Activated naive CD4-positive, alpha-beta T cell treated with anti-CD3 and anti-CD28 coated beads, Interleukin-2, amount 50 U/mL, for 72 hours (primary cell): Measurements from ENCODE around the gene NUDT19. TPM values are rescaled to one million over a fixed set of nuclear protein-coding genes. Genes with fewer than 3 reads are reported as not detected.

Experiments used
- ATAC-seq, 2 donors: fragments of 150-1000 bp; cut with Tn5 transposase; 2 replicates each; pipeline ENCODE4 v1.10.0; 2021; ENCODE audit warnings: mild to moderate bottlenecking in 2 of 2, moderate library complexity in 2 of 2
- DNase-seq, 2 donors: peaks; one replicate each; pipeline ENCODE4 v3.0.0; 2021 to 2022; ENCODE audit warnings: low spot score in 2 of 2
- H3K27ac Mint-ChIP-seq, 2 donors: one replicate each; pipeline ENCODE4 v1.8.0; 2022; ENCODE audit warnings: mild to moderate bottlenecking in 2 of 2, mixed read lengths in 2 of 2
- H3K36me3 Mint-ChIP-seq, 2 donors: one replicate each; pipeline ENCODE4 v1.8.0; 2022; ENCODE audit warnings: mixed read lengths in 2 of 2
- H3K9me3 Mint-ChIP-seq, 2 donors: one replicate each; pipeline ENCODE4 v1.8.0; 2022; ENCODE audit warnings: mixed read lengths in 2 of 2
- total RNA-seq, 2 donors: library from RNA; stranded (reverse); gene quantifications; one replicate each; pipeline ENCODE4 v1.2.3, GENCODE V29; 2022

Gene NUDT19
- total RNA-seq, 2 donors from 2014 or later, result 10.1 to 15.9 TPM

DNA sequence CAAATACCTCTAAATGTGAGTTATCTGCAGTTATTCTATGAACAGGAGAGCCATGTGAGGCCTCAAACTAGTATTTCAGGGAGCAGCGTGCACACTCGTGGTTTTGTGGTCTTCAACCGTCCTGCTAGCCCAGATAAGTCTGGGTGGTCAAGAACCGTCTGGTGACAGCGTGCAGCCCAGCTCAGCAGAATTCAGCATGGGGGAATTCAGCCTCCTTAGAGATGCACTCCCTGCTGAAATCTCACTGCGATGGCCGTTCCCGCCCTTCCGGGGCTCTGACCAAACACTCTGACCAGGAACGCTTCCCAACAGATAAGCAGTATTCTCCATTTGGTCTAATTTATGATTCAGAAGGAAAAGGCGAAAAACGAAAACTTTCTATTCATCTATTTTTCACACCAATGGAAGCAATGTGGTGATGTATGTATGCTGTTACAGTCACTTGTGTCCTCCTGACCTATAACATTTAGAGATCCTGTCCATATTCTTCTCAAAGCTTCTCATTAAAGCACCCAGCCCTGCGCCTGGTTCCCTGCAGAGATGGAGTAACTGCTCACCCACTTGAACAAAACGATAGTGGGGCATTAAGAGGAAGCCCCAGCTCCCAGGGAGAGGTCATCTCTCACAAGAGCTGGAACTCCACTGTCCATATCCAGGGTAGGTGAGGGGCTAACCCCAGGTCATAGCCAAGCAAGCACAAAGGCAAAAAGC is 19.6 kb upstream of the NUDT19 start:
- H3K9me3 Mint-ChIP-seq, result no peaks in the 10 kb centered on the region

DNA sequence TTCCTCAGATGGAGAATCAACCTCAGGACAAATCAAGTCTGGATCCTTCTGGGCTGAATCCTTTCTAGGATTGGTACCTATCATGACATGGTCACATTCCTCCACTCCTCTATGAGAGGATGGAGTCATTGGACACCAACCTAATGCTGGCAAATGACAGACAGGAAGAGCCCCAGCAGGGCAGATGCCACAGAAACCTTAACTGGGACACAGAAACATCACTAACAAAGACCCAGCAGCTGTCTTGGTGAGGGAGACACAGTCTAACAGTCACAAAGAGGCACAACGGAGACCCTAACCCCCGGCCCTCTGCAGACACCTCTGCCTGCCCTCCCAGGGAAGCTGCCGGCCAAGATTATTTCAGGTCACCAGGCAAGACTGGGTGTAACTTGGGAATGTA is 18.8 kb upstream of the NUDT19 start:
- ATAC-seq (no peak), DNase-seq (no peak)
- Mint-ChIP-seq H3K9me3 (no peaks in the 10 kb centered on the region), H3K27ac (no peak overlapping the region), H3K36me3 (peaks cover 0 to 5% of the 10 kb centered on the region in 2 donors)

More for the DNA sequence above, 19.6 kb upstream of the NUDT19 start:
- H3K27ac Mint-ChIP-seq, result no peak overlapping the region
- ATAC-seq (no peak), DNase-seq (no peak)
- peaks cover 0 to 5% of the 10 kb centered on the region in 2 donors for H3K36me3 Mint-ChIP-seq

DNA sequence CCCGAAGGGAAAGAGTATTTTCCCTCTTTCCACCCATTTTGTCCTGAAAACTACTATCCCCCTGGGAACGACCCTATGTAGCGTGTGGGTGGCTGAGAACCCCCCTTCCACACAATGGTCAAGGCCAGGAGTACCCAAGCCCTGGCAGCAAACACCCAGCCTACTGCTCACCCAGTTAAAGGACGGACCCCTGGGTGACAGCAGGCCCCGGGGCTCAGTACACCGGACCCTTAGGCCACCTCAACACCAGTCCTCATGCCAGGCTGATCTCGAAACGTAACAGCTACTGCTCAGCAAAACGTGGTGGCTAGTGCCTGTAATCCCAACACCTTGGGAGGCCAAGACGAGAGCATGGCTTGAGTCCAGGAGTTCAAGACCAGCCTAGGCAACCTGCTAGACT is 18.0 kb upstream of the NUDT19 start:
- Mint-ChIP-seq H3K9me3 (no peaks in the 10 kb centered on the region), H3K27ac (peak overlapping the region in 1 of 2 donors; percentile 37), H3K36me3 (peaks cover 0 to 5% of the 10 kb centered on the region in 2 donors)
- ATAC-seq, result no peak
- DNase-seq, result no peak

DNA sequence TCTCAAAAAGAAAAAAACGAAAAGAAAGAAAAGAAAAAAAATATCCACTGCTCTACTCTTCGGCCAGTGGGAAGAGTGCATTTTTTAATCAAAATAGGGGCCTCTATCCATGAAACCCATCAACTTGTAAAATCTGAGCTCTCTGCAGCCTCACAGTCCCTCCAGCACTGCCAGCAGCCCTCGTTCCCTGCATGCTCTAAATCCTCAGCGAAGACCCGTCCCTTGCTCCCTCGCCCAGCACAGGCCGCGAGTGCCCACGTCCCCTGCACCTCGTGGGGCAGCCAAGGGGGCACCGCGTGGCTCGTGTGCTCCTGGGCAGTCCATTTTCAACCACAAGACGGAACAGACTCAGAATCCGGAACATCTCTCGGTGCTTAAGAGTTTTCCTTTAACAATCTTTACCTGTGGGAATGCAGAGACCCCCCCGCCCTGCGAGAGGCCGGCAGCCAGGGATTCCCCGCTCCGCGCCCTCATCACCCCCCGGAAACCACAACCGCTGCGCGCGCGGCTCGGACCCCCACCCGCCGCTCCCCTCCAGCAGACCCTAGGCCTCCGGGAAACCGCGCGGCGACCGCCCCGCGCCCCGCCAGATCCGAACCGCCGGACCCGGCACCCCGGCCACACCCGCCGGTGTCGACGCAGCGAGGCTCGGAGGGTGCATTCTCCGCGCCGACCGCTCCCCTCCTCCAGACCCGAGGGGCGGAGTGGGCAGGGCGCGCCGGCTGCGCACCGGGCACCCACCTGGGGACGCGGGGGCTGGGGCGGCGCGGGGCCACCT is 17.3 kb upstream of the NUDT19 start:
- H3K9me3 Mint-ChIP-seq, result no peaks in the 10 kb centered on the region
- peak overlapping the region; percentile 66 to 91 for H3K27ac Mint-ChIP-seq

DNA sequence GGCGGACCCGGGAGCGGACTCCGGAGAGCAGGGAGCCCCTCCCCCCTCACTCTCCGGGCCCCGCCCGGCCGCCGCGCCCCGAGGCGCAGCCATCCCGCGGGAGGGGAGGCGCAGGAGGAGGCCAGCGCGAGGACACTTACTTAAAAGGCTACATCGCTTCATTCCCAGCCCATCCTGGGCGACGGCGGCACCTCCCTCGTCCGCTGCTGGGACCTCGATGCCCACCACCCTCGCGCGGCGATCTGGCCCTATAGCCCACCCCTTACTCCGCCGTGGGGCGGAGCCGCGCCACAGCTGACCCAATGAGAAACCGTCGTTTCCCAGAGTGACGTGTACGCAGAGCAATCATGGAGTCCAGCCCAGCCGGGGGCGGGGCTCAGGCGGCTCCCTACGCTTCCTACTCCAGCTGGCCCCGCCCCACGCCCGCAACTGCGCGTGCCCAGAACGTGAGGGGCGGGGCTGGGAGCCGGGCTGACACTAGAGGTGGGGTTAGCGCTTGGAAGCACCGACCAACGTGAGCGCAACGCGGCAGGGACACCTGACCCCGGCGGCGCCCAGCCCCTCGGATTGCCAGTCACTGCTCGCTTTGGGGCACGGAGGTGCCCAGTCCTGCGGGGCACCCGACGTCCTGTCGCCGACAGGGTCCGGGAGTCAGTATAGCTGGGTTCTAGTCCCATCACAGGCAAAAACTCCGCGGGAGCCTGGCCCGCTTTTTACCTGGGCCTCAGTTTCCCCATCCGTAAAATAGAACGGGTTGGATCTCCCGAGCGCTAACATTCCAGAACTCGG is 16.5 kb upstream of the NUDT19 start, which contains the start of gene ANKRD27:
ANKRD27 (minus strand) TSS at position 250 of the 789 bp plus-strand sequence. CDS start 16,165 bp downstream, outside the sequence.
- H3K27ac Mint-ChIP-seq, result peak within 1 kb of the TSS; percentile 66 to 91
- ATAC-seq (peak; percentile 96 to 98), DNase-seq (peak; percentile 98 to 99)
- peaks cover 0 to 5% of the 10 kb centered on the region in 2 donors for H3K36me3 Mint-ChIP-seq
- H3K9me3 Mint-ChIP-seq, result no peaks in the 10 kb centered on the region

More for the DNA sequence above, 17.3 kb upstream of the NUDT19 start:
- DNase-seq, result no peak
- ATAC-seq, result no peak
- H3K36me3 Mint-ChIP-seq, result peaks cover 0 to 5% of the 10 kb centered on the region in 2 donors

DNA sequence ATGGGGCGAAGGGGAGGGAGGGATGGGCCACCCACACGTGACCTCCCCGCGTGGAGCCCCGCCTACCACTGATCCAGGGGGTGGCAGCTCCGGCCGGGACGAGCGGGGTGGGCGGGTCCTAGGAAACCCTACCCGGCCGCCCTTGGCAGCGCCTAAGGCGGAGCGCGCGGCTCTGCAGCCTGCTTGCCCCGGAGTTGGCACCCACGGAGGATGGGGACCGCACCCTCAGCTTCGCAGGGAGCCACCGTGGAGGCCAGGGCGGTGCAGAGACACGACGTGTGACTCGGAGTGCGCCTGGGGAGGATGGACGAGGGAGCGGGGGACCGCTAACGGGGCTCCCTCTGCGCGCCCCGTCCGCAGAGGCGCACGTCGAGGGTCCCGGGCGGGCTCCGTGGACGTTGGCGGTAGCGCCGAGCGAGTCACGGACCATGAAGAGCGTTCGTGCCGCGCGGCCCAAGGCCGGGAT is 15.9 kb upstream of the NUDT19 start, which contains the start of gene RGS9BP:
RGS9BP (plus strand) TSS at position 129 of the 466 bp plus-strand sequence. CDS start 416 bp downstream, outside the sequence.
- ATAC-seq (peak; percentile 55 to 56), DNase-seq (peak in 1 of 2 donors; percentile 64)
- Mint-ChIP-seq H3K27ac (peak within 1 kb of the TSS in 1 of 2 donors; percentile 66), H3K36me3 (peaks cover 0 to 5% of the 10 kb centered on the region in 2 donors), H3K9me3 (no peaks in the 10 kb centered on the region)

DNA sequence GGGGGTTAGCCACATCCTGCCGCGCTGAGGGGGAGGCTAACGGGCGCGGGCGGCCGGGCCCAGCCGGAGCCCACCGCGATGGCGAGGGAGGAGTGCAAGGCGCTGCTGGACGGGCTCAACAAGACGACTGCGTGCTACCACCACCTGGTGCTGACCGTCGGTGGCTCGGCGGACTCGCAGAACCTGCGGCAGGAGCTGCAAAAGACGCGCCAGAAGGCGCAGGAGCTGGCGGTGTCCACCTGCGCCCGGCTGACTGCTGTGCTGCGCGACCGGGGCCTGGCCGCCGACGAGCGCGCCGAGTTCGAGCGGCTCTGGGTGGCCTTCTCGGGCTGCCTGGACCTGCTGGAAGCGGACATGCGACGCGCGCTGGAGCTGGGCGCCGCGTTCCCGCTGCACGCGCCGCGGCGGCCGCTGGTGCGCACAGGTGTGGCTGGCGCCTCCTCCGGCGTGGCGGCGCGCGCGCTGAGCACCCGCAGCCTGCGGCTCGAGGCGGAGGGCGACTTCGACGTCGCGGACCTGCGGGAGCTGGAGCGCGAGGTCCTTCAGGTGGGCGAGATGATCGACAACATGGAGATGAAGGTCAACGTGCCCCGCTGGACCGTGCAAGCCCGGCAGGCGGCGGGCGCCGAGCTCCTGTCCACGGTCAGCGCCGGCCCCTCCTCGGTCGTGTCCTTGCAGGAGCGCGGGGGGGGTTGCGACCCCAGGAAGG is 15.3 kb upstream of the NUDT19 start:
- H3K9me3 Mint-ChIP-seq, result no peaks in the 10 kb centered on the region
- peak in 1 of 2 donors; percentile 29 for DNase-seq
- no peak for ATAC-seq
- H3K36me3 Mint-ChIP-seq, result peaks cover 0 to 5% of the 10 kb centered on the region in 2 donors
- H3K27ac Mint-ChIP-seq, result no peak overlapping the region

DNA sequence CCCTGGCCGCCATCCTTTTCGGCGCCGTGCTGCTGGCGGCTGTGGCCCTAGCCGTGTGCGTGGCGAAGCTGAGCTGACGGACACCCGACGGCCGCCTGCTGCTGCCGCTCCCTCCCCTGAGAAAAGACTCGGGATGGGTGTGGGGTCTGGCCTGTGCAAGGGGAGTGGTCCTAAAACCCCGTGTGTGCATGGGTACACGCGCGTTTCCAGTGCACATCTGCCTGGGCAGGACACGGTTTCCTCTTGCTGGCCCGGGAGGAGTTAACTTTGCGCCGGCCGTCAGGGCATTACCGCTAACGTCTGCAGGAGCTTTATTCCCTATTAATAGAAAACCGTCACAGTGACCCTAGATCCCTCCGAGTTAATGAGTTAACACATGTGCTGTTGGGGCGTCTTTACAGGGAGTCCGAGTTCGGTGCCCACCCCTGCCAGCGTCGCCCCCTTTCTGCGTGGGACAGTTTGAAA is 14.7 kb upstream of the NUDT19 start:
- Mint-ChIP-seq H3K36me3 (peaks cover 0 to 5% of the 10 kb centered on the region in 2 donors), H3K27ac (no peak overlapping the region), H3K9me3 (no peaks in the 10 kb centered on the region)
- DNase-seq (no peak), ATAC-seq (no peak)

DNA sequence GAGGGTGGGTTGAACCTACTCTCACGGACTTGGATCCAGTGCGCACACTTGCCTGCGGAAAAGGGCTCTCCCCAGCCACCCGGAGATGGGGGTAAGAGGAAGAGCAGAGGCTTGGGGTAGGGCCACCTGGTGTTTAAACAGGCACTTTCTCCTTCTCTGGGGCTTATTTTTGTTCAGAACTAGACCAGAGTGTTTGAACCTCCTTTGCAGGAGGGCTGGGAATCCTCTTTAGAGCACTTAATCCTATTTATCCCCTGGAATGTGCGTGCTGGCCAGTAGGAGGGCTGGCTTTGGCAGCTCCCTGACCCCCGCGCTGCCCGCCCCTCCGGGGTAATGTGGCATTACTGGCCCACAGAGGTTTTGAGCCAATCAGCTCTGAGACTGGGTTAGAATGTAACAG is 14.0 kb upstream of the NUDT19 start:
- ATAC-seq (no peak), DNase-seq (no peak)
- Mint-ChIP-seq H3K9me3 (no peaks in the 10 kb centered on the region), H3K36me3 (peaks cover 0 to 5% of the 10 kb centered on the region in 2 donors), H3K27ac (no peak overlapping the region)

DNA sequence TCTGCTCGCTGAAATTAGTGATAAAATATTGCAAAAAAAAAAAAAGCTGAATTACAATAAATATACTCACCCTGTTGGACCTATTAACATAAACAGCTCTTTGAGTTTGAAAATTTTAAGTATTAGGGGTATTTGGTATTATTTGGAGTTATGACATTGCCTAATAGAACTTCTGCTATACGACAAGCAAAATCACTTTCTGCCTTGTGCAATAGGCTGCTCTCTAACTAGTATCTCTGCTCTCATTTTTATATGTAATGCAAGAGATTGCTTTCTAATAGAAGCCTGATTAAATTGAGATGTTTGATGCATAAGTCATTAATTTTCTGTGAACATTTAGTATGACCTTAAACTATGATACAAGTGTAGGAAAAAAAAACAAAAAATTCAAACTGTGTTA is 10.6 kb upstream of the NUDT19 start:
- DNase-seq (no peak), ATAC-seq (no peak)
- H3K36me3 Mint-ChIP-seq, result no peaks in the 10 kb centered on the region
- H3K27ac Mint-ChIP-seq, result no peak overlapping the region
- no peaks in the 10 kb centered on the region for H3K9me3 Mint-ChIP-seq

DNA sequence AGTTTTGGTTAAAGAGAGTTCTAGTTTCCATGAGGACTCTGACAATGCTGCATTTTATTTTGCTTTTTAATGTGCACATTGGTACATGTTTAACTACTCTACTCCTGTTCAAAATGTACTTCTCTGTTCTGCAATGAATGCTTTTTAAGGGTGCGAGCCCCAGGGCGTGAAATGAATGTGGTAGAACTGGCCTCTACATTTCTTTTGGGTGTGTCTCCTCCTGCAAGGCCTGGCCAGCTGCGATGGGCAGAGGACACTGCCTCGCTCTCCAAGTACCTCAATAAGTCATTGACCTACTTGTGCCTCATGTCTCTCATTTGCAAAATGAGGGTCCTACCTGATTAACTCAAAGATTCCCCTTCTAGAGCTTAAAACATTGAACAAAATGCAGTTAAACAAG is 9.3 kb upstream of the NUDT19 start:
- ATAC-seq (no peak), DNase-seq (no peak)
- Mint-ChIP-seq H3K27ac (no peak overlapping the region), H3K36me3 (peaks cover 0 to 4% of the 10 kb centered on the region in 2 donors), H3K9me3 (no peaks in the 10 kb centered on the region)

DNA sequence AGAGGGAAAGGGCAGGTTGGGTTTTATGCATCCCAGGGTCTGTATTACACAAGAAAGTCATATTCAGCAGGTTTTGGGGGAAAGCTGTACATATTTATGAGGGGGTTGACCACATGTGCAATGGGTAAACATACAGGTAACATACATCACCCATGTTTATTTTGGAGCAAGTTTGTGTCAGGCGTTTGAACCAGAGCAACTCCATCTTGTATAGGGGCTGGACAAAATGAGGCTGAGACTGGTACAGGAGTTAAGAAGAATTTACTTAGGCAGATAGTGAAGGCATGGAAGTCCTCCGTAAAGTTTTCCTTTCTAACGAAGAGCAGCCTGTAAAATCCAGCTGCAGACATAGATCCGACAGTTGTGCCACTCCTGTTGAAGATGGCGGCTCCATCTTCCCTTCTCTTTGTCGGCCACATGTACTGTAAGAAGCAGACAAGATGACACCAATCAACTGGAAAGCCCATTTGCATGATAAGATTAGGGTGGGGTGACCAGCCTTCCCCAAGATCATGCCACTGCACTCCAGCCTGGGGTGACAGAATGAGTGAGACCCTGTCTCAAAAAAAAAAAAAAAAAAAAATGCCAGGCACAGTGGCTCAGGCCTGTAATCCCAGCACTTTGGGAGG is 4.7 kb upstream of the NUDT19 start:
- ATAC-seq (no peak), DNase-seq (no peak)
- peaks cover 0 to 9% of the 10 kb centered on the region in 2 donors for H3K36me3 Mint-ChIP-seq
- no peaks in the 10 kb centered on the region for H3K9me3 Mint-ChIP-seq
- no peak overlapping the region for H3K27ac Mint-ChIP-seq

DNA sequence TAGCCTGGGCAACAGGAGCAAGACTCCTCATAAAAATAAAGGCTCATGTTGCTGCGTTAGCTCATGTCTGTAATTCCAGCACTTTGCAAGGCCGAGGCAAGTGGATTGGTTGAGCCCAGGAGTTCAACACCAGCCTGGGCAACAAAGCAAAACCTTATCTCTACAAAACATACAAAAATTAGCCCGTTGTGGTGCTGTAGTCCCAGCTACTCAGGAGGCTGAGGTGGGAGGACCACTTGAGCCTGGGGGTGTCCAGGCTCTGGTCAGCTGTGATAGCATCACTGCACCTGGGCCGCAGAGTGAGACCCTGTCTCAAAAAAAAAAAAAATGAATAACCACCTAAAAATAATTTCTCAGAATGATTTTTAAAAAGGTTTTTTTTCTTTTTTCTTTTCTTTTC is 3.9 kb upstream of the NUDT19 start:
- Mint-ChIP-seq H3K9me3 (no peaks in the 10 kb centered on the region), H3K27ac (no peak overlapping the region), H3K36me3 (peaks cover 2 to 12% of the 10 kb centered on the region in 2 donors)
- ATAC-seq (no peak), DNase-seq (no peak)

DNA sequence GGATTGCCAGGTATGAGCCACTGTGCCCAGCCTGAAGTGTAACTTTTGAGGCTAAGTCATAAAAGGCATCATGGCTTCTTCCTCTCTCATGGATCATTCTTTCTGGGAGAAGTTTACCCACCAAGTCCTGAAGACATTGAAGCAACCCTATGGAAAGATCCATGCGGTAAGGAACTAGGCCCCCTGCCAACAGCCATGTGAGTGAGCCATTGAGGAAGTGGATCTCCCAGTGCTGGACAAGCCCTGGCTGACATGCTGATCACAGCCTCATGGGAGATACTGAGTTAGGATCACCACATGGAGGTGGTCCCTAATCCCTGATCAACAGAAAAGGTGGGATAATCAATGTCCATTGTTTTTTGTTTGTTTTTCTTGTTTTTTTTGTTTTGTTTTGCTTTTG is 3.3 kb upstream of the NUDT19 start:
- DNase-seq (no peak), ATAC-seq (no peak)
- H3K36me3 Mint-ChIP-seq, result peaks cover 8 to 18% of the 10 kb centered on the region in 2 donors
- peaks cover 3 to 4% of the 10 kb centered on the region in 2 donors for H3K9me3 Mint-ChIP-seq
- H3K27ac Mint-ChIP-seq, result no peak overlapping the region

DNA sequence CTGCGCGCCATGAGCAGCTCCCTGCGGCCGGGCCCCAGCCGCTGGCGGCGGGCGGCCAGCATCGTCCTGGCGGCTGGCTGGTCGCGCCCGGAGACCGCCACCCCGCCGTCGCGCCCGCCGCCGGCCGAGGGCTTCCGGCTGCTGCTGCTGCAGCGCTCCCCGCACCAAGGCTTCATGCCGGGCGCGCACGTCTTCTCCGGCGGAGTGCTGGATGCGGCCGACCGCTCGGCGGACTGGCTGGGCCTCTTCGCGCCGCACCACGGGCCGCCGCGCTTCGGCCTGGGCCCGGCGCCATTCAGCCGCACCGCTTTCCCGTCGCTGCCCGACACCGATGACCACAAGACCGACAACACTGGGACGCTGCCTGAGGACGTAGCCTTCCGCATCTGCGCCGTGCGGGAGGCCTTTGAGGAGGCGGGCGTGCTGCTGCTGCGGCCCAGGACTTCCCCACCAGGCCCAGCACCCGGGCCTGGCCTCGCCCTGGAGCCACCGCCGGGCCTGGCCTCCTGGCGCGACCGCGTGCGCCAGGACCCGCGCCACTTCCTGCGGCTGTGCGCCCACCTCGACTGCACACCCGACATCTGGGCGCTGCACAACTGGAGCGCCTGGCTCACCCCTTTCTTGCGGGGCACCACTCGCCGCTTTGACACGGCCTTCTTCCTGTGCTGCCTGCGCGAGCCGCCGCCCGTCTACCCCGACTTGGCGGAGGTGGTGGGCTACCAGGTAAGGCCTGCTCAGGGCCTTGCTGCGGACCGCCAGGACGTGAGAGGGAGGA is 518 bp downstream of the NUDT19 start:
- Mint-ChIP-seq H3K27ac (peak overlapping the region; percentile 9 to 89), H3K36me3 (peaks cover 30 to 41% of the 10 kb centered on the region in 2 donors), H3K9me3 (peaks cover 6% of the 10 kb centered on the region in 2 donors)
- peak; percentile 55 to 86 for DNase-seq
- peak; percentile 64 to 82 for ATAC-seq
